Stimulated activated CD4-positive, alpha-beta T cell treated with anti-CD3 and anti-CD28 coated beads, Interleukin-4, amount 100 ng/mL, for 1 hour (primary cell): ENCODE data around the gene FLYWCH1.

Source experiments
- DNase-seq: peaks from one replicate; pipeline ENCODE4 v3.0.0-alpha.2; 2020

Gene FLYWCH1

GRCh38 chr16:2955438-2955778 is 43.7 kb downstream of the FLYWCH1 start:
- no peak for DNase-seq

- no peak for DNase-seq
Measured at GRCh38 chr16:2955779-2956578, 44.2 kb downstream of the FLYWCH1 start.

- no peak for DNase-seq
Measured at GRCh38 chr16:2956579-2956956, 44.8 kb downstream of the FLYWCH1 start.

GRCh38 chr16:2959206-2959605 is 47.5 kb downstream of the FLYWCH1 start:
- no peak for DNase-seq

- DNase-seq: no peak
Measured at GRCh38 chr16:2960183-2961010, 48.7 kb downstream of the FLYWCH1 start.

GRCh38 chr16:2962334-2963073 is 50.8 kb downstream of the FLYWCH1 start:
- no peak for DNase-seq

- peak; percentile 35 for DNase-seq
Measured at GRCh38 chr16:2963074-2963722, 51.5 kb downstream of the FLYWCH1 start.

- peak; percentile 56 for DNase-seq
Measured at GRCh38 chr16:2963723-2964474, 52.2 kb downstream of the FLYWCH1 start, which contains the start of gene KREMEN2. Gene KREMEN2, plus strand, starts transcription at chr16:2964275. Its CDS starts 246 bp downstream, at chr16:2964521.

GRCh38 chr16:2964475-2965336 is 53.0 kb downstream of the FLYWCH1 start:
- DNase-seq: peak; percentile 63

GRCh38 chr16:2966043-2966807 is 54.5 kb downstream of the FLYWCH1 start:
- DNase-seq: no peak

- DNase-seq: no peak
Measured at GRCh38 chr16:2966808-2967191, 55.1 kb downstream of the FLYWCH1 start.

- DNase-seq: no peak
Measured at GRCh38 chr16:2967211-2967631, 55.5 kb downstream of the FLYWCH1 start.

GRCh38 chr16:2967721-2968161 is 56.0 kb downstream of the FLYWCH1 start:
- DNase-seq: no peak

GRCh38 chr16:2968368-2968737 is 56.6 kb downstream of the FLYWCH1 start:
- no peak for DNase-seq

GRCh38 chr16:2968738-2969544 is 57.2 kb downstream of the FLYWCH1 start, which contains the start of gene PAQR4:
Gene PAQR4, plus strand, starts transcription at chr16:2969348. Its CDS starts 327 bp downstream, at chr16:2969675.
- peak; percentile 78 for DNase-seq

- DNase-seq: peak; percentile 78
Measured at GRCh38 chr16:2969545-2970521, 58.1 kb downstream of the FLYWCH1 start.

GRCh38 chr16:2970563-2970962 is 58.8 kb downstream of the FLYWCH1 start:
- DNase-seq: no peak
